SK-N-SH treated with all-trans-retinoic acid at 6 μM for 48 hours (cell line): Measurements from ENCODE around the gene FBXO33.

Experiments
- BACH2 ChIP-seq: fragments of 250-450 bp; sonication (Bioruptor Pico); IDR thresholded peaks from 2 replicates; pipeline ENCODE4 v1.9.0; 2021; ENCODE audit warnings: mild to moderate bottlenecking, borderline replicate concordance
- ISL1 ChIP-seq: fragments of 250-450 bp; sonication (Bioruptor Pico); IDR thresholded peaks from 2 replicates; pipeline ENCODE4 v2.1.2; 2022; ENCODE audit warnings: mild to moderate bottlenecking, moderate library complexity
- OSR1 ChIP-seq: fragments of 250-450 bp; sonication (Bioruptor Pico); IDR thresholded peaks from 2 replicates; pipeline ENCODE4 v1.8.0; 2022; ENCODE audit warnings: moderate library complexity, mild to moderate bottlenecking, inconsistent platforms
- PATZ1 ChIP-seq: fragments of 250-450 bp; sonication (Bioruptor Pico); IDR thresholded peaks from 2 replicates; pipeline ENCODE4 v1.8.0; 2020; ENCODE audit warnings: mild to moderate bottlenecking, moderate library complexity, borderline replicate concordance
- POU6F1 ChIP-seq: fragments of 250-450 bp; sonication (Bioruptor Pico); IDR thresholded peaks from 2 replicates; pipeline ENCODE4 v1.8.0; 2021; ENCODE audit warnings: low read depth, mild to moderate bottlenecking, moderate library complexity, borderline replicate concordance
- PPARA ChIP-seq: fragments of 250-450 bp; sonication (Bioruptor Pico); IDR thresholded peaks from 2 replicates; pipeline ENCODE4 v1.5.0; 2020; ENCODE audit warnings: mild to moderate bottlenecking, borderline replicate concordance
- TOX ChIP-seq: fragments of 250-450 bp; sonication (Bioruptor Pico); IDR thresholded peaks from 2 replicates; pipeline ENCODE4 v1.8.0; 2021; ENCODE audit warnings: mild to moderate bottlenecking, moderate library complexity, borderline replicate concordance
- ZFP3 ChIP-seq: fragments of 250-450 bp; sonication (Bioruptor Pico); IDR thresholded peaks from 2 replicates; pipeline ENCODE4 v1.5.0; 2020; ENCODE audit warnings: mild to moderate bottlenecking, moderate library complexity
- ZFP30 ChIP-seq: fragments of 450-650 bp; formaldehyde crosslinking; IDR thresholded peaks from 2 replicates; pipeline ENCODE4 v1.5.0; 2022; ENCODE audit warnings: mild to moderate bottlenecking, moderate library complexity
- TF ChIP-seq, protein P1 (sequence below): fragments of 250-450 bp; sonication (Bioruptor Pico); IDR thresholded peaks from 2 replicates; pipeline ENCODE4 v1.5.1; 2020; ENCODE audit warnings: low read depth, mild to moderate bottlenecking, moderate library complexity

GRCh38 chr14:39435241-39435640, 3.0 kb upstream of the FBXO33 start:
- TF ChIP-seq ZFP30 (no peak), ZFP3 (no peak), TOX (CRISPR knock-in tag) (no peak), ISL1 (CRISPR knock-in tag) (no peak), PATZ1 (CRISPR knock-in tag) (no peak), PPARA (CRISPR knock-in tag) (no peak), BACH2 (CRISPR knock-in tag) (no peak), OSR1 (no peak), POU6F1 (CRISPR knock-in tag) (no peak)
- TF ChIP-seq, protein P1, sequence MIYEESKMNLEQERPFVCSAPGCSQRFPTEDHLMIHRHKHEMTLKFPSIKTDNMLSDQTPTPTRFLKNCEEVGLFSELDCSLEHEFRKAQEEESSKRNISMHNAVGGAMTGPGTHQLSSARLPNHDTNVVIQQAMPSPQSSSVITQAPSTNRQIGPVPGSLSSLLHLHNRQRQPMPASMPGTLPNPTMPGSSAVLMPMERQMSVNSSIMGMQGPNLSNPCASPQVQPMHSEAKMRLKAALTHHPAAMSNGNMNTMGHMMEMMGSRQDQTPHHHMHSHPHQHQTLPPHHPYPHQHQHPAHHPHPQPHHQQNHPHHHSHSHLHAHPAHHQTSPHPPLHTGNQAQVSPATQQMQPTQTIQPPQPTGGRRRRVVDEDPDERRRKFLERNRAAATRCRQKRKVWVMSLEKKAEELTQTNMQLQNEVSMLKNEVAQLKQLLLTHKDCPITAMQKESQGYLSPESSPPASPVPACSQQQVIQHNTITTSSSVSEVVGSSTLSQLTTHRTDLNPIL (CRISPR knock-in tag): no peak
